K562 (cell line): ENCODE measurements around the gene SRPK1.

Source experiments
- BRCA1 ChIP-seq, 2 experiments: fragments of 450-650 bp in 1 of 2; sonication (generic) in 1 of 2; formaldehyde crosslinking in 1 of 2; IDR thresholded peaks; 2 replicates each; pipeline versions ENCODE4 v1.5.0 to v1.6.1; 2017 to 2020; ENCODE audit warnings: mild to moderate bottlenecking in 1 of 2, missing genetic modification reagents in 1 of 2
- HMGN3 ChIP-seq: IDR thresholded peaks from 2 replicates; pipeline ENCODE4 v1.6.1; 2011; ENCODE audit warnings: borderline replicate concordance, low read depth, mild to moderate bottlenecking, mixed read lengths, low read length; ENCODE audit not compliant: insufficient read length; ENCODE audit errors: extremely low read depth
- POLR3G ChIP-seq: IDR thresholded peaks from 2 replicates; pipeline ENCODE4 v1.6.1; 2011; ENCODE audit not compliant: insufficient read length, insufficient replicate concordance; ENCODE audit errors: extremely low read depth
- ZFP30 ChIP-seq: fragments of 250-450 bp; sonication (Bioruptor Pico); IDR thresholded peaks from 2 replicates; pipeline ENCODE4 v1.8.0; 2022; ENCODE audit warnings: moderate library complexity, mild to moderate bottlenecking, inconsistent platforms, borderline replicate concordance
- TF ChIP-seq, protein P1 (sequence below): fragments of 250-450 bp; sonication (Bioruptor Pico); IDR thresholded peaks from 2 replicates; pipeline ENCODE4 v1.4.0; 2020; ENCODE audit warnings: mild to moderate bottlenecking, moderate library complexity

DNA sequence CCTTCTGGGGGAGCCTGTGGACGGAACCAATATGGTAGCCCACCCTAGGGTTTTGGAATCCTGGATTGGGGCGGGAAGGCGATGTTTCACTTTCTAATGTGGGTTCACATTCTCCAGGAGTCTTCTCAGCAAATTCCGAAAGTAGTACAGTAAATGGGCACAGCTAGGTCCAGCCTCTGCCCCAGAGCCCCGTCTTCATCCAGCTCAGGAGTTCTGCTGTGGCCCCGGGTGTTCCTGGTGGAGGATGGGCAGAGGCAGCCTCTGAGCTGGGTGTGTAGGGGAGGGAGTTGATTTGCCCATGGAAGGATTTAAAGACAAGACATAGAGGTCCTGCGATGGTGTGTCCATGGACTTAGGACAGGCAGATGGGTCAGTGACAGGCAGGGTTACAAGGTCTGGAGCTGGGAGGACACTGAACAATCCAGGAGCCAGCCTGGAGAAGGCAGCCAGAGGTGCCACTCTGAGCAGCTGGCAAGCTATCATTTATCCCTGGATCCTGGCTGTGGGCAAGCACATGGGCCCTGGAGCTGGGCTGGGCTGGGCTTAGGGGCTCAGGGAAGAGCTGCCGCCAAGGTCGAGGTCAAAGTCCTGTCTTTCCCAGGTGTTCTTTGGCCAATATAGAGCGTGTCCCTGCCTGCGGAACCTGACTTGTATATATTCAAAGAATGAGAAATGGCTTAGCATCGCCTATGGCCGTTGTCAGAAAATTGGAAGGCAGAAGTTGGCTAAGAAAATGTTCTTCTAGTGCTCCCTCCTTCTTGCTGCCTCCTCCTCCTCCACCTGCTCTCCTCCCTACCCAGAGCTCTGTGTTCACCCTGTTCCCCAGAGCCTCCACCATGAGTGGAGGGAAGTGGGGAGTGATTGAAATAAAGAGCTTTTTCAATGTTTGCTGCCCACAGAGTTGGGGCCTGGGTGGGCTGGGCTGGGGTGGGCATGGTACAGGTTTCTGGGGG lies 133.4 kb downstream of the SRPK1 start:
- TF ChIP-seq ZFP30 (CRISPR knock-in tag) (no peak), POLR3G (no peak), HMGN3 (no peak), BRCA1 (IDR thresholded peaks at IDR 0.05) (no peak), BRCA1 (CRISPR knock-in tag; IDR thresholded peaks at IDR 0.05) (no peak)
- TF ChIP-seq, protein P1, sequence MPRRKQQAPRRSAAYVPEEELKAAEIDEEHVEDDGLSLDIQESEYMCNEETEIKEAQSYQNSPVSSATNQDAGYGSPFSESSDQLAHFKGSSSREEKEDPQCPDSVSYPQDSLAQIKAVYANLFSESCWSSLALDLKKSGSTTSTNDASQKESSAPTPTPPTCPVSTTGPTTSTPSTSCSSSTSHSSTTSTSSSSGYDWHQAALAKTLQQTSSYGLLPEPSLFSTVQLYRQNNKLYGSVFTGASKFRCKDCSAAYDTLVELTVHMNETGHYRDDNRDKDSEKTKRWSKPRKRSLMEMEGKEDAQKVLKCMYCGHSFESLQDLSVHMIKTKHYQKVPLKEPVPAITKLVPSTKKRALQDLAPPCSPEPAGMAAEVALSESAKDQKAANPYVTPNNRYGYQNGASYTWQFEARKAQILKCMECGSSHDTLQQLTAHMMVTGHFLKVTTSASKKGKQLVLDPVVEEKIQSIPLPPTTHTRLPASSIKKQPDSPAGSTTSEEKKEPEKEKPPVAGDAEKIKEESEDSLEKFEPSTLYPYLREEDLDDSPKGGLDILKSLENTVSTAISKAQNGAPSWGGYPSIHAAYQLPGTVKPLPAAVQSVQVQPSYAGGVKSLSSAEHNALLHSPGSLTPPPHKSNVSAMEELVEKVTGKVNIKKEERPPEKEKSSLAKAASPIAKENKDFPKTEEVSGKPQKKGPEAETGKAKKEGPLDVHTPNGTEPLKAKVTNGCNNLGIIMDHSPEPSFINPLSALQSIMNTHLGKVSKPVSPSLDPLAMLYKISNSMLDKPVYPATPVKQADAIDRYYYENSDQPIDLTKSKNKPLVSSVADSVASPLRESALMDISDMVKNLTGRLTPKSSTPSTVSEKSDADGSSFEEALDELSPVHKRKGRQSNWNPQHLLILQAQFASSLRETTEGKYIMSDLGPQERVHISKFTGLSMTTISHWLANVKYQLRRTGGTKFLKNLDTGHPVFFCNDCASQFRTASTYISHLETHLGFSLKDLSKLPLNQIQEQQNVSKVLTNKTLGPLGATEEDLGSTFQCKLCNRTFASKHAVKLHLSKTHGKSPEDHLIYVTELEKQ (CRISPR knock-in tag): no peak
